ENCODE measurements around the gene FANCI. TPM values are rescaled to one million over a fixed set of nuclear protein-coding genes. Genes with fewer than 3 reads are reported as not detected.

The FANCI gene
- total and polyA plus RNA-seq, 2 experiments from 2014 or later, result 11.2 to 14.2 TPM

DNA sequence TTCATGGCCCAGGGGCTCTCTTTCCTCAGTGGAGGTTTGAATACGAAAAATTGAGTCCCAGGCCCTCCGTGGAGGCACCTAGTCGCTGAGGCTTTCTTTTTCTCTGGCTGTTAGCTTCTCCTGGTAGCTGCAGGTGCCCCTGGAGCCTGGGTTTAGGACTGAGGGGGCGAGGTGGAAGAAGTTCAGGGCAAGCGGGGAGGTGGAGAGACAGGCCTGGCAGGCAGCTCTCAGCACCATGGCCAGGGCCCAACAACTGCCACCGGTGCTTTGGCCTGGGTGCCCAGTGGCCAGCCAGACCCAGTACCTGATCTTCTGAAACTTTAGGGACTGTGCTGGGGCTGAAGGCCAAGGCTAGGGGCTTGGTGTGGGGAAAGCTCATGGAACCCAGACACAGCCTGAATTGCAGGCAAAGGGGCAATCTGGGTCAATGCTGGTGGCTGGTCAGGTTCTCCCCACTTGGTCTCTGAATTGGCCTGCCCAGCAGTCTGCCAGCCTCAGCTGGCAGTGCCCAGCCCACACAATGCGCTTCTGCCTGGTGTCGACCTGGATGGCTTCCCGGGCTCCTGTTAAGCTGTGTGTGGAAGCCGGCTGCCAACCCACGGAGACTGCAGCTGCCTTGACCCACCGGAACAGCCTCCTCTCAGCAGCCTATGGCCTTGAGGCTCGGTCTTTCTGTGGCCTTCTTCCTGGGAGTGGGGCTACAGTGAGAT lies 121.1 kb downstream of the FANCI start:
- Histone ChIP-seq H3K4me1 (ENCODE audit: insufficient read depth) (no peaks in the 10 kb centered on the region), H3K36me3 (ENCODE audit: low read depth) (no peaks in the 10 kb centered on the region), H4K20me1 (ENCODE audit: insufficient read depth) (no peaks in the 10 kb centered on the region), H3K27ac (no peak overlapping the region), H3K9me3 (ENCODE audit: low read depth) (no peaks in the 10 kb centered on the region), H3K27me3 (replicated peaks; ENCODE audit: insufficient read depth) (peaks cover 92% of the 10 kb centered on the region), H3K79me2 (ENCODE audit: insufficient read depth) (no peaks in the 10 kb centered on the region), H3K9ac (no peak overlapping the region), H2AFZ (no peak overlapping the region), H3K4me3 (no peak overlapping the region), H3F3A (ENCODE audit: insufficient read depth) (no peaks in the 10 kb centered on the region), H3K9me2 (ENCODE audit: insufficient read depth) (no peaks in the 10 kb centered on the region), H3K4me2 (ENCODE audit: unreplicated experiment) (no peak overlapping the region)
- TF ChIP-seq EZH2 (IDR thresholded peaks at IDR 0.05; ENCODE audit: insufficient read depth, poor library complexity, severe bottlenecking) (no peak), EZH2phosphoT487 (IDR thresholded peaks at IDR 0.05; ENCODE audit: insufficient read depth, low read depth) (no peak)
- no peak for DNase-seq
- in situ Hi-C loops (cut with MboI), result loop anchor here (10.0 kb wide), 1 partner anchor 60 kb away; no protein-coding TSS in a partner anchor
- WGBS, 2 experiments (ENCODE audit: low coverage in 1 of 2, low lambda C conversion rate in 2 of 2, missing lambda C conversion rate in 2 of 2), result 11 to 13% methylated on average over 13 of the region's 13 CpGs

DNA sequence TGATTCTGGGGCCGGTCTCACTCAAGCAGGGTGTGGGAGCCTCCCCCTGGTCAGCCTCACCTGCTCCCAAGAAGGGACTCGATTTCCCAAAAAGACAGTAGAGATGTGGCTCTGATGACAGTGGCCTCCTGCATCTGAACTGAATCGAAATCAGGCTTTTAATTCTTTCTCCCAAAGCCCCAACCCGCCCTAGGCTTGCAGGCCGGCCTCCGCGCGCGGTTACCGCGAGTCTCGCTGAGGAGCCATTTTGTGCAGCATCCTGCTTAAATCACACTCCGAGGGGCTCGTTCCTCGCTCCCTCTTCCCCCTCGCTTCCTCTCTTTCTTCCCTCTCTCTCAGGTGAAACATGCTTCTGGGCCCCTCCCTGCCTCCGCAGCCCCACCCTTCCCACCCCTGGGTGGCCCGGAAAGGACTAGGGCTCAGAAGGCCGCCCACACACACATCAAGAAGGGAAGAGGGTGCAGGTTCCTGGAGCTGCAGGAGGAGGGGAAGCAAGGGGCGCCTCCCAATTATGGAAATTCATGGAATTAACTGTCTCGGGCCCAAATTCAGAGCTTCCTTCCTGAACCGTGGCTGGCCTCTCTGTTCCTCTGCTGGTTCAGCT lies 121.8 kb downstream of the FANCI start:
- no peak for TF ChIP-seq EZH2phosphoT487 (IDR thresholded peaks at IDR 0.05; ENCODE audit: insufficient read depth, low read depth)
- no peak for TF ChIP-seq EZH2 (IDR thresholded peaks at IDR 0.05; ENCODE audit: insufficient read depth, poor library complexity, severe bottlenecking)
- Histone ChIP-seq H3K9me3 (ENCODE audit: low read depth) (no peaks in the 10 kb centered on the region), H2AFZ (no peak overlapping the region), H3F3A (ENCODE audit: insufficient read depth) (no peaks in the 10 kb centered on the region), H3K9me2 (ENCODE audit: insufficient read depth) (no peaks in the 10 kb centered on the region), H3K36me3 (ENCODE audit: low read depth) (no peaks in the 10 kb centered on the region), H3K79me2 (ENCODE audit: insufficient read depth) (no peaks in the 10 kb centered on the region), H3K4me3 (no peak overlapping the region), H3K27ac (no peak overlapping the region), H3K27me3 (replicated peaks; ENCODE audit: insufficient read depth) (peaks cover 92% of the 10 kb centered on the region), H3K4me1 (ENCODE audit: insufficient read depth) (no peaks in the 10 kb centered on the region), H3K4me2 (ENCODE audit: unreplicated experiment) (no peak overlapping the region), H3K9ac (no peak overlapping the region), H4K20me1 (ENCODE audit: insufficient read depth) (no peaks in the 10 kb centered on the region)
- WGBS, 2 experiments (ENCODE audit: low coverage in 1 of 2, low lambda C conversion rate in 2 of 2, missing lambda C conversion rate in 2 of 2), result 11% methylated on average over 17 to 22 of the region's 22 CpGs
- no peak for DNase-seq
- in situ Hi-C loops (cut with MboI), result loop anchor here (10.0 kb wide), 1 partner anchor 59 kb away; no protein-coding TSS in a partner anchor

Small RNA genes lying within 50 kb of the gene (microRNA-seq; reads per million reads assigned to microRNA genes)
- gene MIR6766 (ENCODE audit: borderline number of aligned reads), result not detected

Small RNA genes lying within 50 kb of the gene (small RNA-seq; reads per million reads assigned to genes)
- not detected for gene MIR6766 (ENCODE audit: low read depth, low replicate concordance)

Other genes with a start within 250 kb of the FANCI start
- 24.2 and 28.7 TPM in 2 replicates for gene ABHD2, start 155.5 kb upstream of the FANCI start, total RNA-seq (2014; rRNA removed; shearing (Covaris generic))
- 13.5 and 17.6 TPM in 2 replicates for gene ABHD2, start 155.5 kb upstream of the FANCI start, polyA plus RNA-seq (2016; fragmentation: Nextera tagmentation; extraction: Ambion mirVana)
- not detected in 2 replicates for gene RLBP1, start 22.4 kb upstream of the FANCI start, total RNA-seq (2014; rRNA removed; shearing (Covaris generic))
- not detected in 2 replicates for gene RLBP1, start 22.4 kb upstream of the FANCI start, polyA plus RNA-seq (2016; fragmentation: Nextera tagmentation; extraction: Ambion mirVana)
- gene POLG, start 90.8 kb downstream of the FANCI start, total RNA-seq (2014; rRNA removed; shearing (Covaris generic)), result 57.7 and 66.7 TPM in 2 replicates
- gene POLG, start 90.8 kb downstream of the FANCI start, polyA plus RNA-seq (2016; fragmentation: Nextera tagmentation; extraction: Ambion mirVana), result 16.0 and 18.7 TPM in 2 replicates

Data from GM23248 (cell line).